Lower leg skin (tissue), 3 donors: ENCODE results near the gene PCSK5.

Source experiments
- CTCF ChIP-seq, 3 donors: fragments of 450-650 bp; IDR thresholded peaks; one replicate each; pipeline ENCODE4 v1.5.1; 2016; ENCODE audit warnings: antibody characterized with exemption in 3 of 3, mild to moderate bottlenecking in 3 of 3, moderate library complexity in 2 of 3
- POLR2A ChIP-seq, 2 donors: fragments of 450-650 bp; IDR thresholded peaks; one replicate each; pipeline ENCODE4 v1.6.1; 2016 to 2017; ENCODE audit warnings: antibody characterized with exemption in 2 of 2, mild to moderate bottlenecking in 1 of 2, moderate library complexity in 1 of 2

GRCh38 chr9:76138360-76138759 is 247.9 kb downstream of the PCSK5 start:
- TF ChIP-seq CTCF (IDR thresholded peaks at IDR 0.05) (no peak), POLR2A (IDR thresholded peaks at IDR 0.05) (no peak)
